GM18909 (cell line): ENCODE measurements around the gene TNFRSF1B.

ENCODE experiments used
- ATAC-seq: cut with Tn5 transposase; IDR thresholded peaks from one replicate; pipeline ENCODE4 v1.9.1; 2021; ENCODE audit warnings: mild to moderate bottlenecking; ENCODE audit not compliant: unreplicated experiment, poor library complexity

Gene TNFRSF1B

DNA sequence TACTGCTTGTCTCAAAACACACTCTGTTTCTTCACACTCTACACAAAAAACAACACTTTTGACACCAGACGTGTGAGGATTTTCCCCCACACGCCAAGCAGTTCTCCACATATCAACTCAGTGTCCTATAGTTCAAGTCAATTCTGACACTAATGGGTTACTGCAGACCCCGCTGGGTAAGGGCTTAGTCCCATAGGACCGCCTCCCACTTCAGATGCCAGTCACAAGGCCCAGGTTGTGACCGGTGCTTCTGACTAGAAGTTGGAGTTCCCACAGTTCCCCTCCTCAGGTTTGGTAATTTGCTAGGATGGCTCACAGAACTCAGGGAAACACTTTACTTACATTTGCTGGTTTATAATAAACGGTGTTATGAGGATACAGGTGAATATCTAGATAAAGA lies 83.0 kb downstream of the TNFRSF1B start:
- no peak for ATAC-seq

DNA sequence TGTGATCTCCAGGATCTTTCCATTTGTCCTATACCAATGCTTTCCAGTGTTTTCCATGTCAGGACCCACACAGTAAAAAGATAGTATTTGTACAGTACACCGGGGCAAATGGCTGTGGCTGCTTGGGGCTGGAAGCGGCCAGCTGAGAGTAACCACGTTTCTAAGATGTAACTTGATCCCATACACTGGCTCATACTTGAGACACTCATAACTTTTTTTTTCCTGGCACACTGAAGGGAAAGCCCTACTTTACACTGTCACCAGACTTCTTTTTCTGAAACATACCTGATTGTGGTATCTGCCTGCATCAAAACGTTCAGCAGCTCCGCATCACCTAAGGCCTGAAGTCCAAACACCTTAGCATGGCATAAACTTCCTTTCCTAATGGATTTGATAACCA lies 84.7 kb downstream of the TNFRSF1B start:
- ATAC-seq = no peak

DNA sequence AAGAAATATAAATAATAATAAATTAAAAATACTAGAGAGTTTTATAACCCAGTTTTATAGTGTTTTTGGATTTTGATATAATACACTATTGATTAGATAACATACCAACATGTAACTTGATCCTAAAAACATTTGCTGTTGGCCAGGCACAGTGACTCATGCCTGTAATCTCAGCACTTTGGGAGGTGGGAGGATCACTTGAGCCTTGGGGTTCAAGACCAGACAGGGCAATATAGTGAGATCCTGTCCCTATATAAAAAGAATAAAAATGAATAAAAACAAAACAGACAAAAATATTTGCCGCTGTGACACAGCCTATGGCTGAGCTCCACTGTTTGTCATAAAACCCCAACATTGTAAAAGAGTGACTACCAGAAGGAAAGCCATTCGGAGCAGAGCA lies 89.1 kb downstream of the TNFRSF1B start:
- no peak for ATAC-seq

DNA sequence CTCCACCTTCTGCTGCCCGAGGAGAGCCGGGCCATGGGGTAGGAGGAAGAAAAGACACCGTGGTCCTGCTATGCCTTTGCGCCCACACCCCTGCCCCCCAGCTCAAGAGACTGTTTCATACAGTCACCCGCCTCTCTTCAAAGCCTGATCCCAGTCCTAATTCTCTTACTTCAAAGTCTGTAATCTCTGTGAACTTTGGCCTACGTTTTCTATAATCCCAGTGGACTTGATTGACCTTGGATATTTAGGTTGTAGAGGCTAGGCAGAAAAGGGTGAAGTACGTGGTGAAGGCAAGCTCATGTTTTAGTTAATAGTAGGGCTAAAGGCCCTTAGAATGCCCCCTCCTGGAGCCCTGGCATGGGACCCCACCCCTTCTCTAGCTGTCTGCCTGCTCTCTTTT lies 91.5 kb downstream of the TNFRSF1B start:
- ATAC-seq = no peak
